ENCODE measurements around the gene D2HGDH.

D2HGDH gene

DNA sequence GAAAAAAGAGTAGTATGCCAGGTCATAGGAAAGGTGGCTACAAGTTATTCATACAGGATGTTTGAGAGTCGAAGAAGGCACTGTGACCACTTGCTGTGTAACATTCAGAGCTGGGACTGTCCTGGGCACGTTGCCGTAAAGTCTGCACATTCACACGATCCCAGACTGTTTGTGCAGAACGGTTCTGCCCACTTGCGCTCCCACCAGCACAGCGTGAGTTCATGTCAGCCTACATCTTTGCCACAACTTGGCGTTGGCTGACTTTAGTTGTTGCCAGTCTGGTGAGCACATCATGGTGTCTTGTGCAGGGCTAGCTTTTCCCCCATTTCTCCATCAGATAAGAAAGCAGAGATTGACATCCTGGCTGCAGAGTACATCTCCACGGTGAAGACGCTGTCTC lies 25.6 kb upstream of the D2HGDH start:
- TF ChIP-seq, protein P1, sequence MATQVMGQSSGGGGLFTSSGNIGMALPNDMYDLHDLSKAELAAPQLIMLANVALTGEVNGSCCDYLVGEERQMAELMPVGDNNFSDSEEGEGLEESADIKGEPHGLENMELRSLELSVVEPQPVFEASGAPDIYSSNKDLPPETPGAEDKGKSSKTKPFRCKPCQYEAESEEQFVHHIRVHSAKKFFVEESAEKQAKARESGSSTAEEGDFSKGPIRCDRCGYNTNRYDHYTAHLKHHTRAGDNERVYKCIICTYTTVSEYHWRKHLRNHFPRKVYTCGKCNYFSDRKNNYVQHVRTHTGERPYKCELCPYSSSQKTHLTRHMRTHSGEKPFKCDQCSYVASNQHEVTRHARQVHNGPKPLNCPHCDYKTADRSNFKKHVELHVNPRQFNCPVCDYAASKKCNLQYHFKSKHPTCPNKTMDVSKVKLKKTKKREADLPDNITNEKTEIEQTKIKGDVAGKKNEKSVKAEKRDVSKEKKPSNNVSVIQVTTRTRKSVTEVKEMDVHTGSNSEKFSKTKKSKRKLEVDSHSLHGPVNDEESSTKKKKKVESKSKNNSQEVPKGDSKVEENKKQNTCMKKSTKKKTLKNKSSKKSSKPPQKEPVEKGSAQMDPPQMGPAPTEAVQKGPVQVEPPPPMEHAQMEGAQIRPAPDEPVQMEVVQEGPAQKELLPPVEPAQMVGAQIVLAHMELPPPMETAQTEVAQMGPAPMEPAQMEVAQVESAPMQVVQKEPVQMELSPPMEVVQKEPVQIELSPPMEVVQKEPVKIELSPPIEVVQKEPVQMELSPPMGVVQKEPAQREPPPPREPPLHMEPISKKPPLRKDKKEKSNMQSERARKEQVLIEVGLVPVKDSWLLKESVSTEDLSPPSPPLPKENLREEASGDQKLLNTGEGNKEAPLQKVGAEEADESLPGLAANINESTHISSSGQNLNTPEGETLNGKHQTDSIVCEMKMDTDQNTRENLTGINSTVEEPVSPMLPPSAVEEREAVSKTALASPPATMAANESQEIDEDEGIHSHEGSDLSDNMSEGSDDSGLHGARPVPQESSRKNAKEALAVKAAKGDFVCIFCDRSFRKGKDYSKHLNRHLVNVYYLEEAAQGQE (IDR thresholded peaks at IDR 0.05; ENCODE audit: insufficient read depth in 1 of 2, low read depth in 2 of 2, low read length in 2 of 2), result no peak
- TF ChIP-seq FOXP2 (optimal IDR thresholded peaks at IDR 0.05; ENCODE audit: borderline replicate concordance, extremely low read depth, extremely low read length, insufficient read depth) (no peak), POLR2AphosphoS5 (IDR thresholded peaks at IDR 0.05; ENCODE audit: low read depth, low read length) (no peak), TAF1 (IDR thresholded peaks at IDR 0.05; ENCODE audit: borderline replicate concordance, insufficient read depth, low read length) (no peak), SIN3A (IDR thresholded peaks at IDR 0.05; ENCODE audit: borderline replicate concordance, insufficient read depth, low read length) (no peak)

DNA sequence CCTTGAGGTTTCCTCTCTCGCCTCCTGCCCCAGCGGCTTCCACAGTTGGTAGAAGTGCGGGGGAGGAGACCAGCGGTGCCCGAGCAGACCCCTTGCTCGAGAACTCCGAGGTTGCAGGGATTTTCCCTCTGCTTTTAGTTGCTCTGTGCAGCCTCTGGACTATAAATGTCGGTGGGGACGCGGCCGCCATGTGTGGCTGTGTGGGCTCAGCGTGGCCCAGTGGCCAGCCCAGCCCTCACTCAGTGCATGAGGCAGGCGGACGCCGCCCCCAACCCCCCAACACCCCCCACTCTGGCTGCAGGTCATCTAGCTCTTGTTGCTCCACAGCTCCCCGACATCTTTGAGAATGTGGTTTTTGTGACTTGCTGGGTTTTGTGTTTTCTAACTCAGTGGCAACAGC lies 15.3 kb upstream of the D2HGDH start:
- TF ChIP-seq TAF1 (IDR thresholded peaks at IDR 0.05; ENCODE audit: borderline replicate concordance, insufficient read depth, low read length) (no peak), POLR2AphosphoS5 (IDR thresholded peaks at IDR 0.05; ENCODE audit: low read depth, low read length) (no peak), SIN3A (IDR thresholded peaks at IDR 0.05; ENCODE audit: borderline replicate concordance, insufficient read depth, low read length) (no peak), FOXP2 (optimal IDR thresholded peaks at IDR 0.05; ENCODE audit: borderline replicate concordance, extremely low read depth, extremely low read length, insufficient read depth) (no peak)
- TF ChIP-seq, protein P1 (IDR thresholded peaks at IDR 0.05; ENCODE audit: insufficient read depth in 1 of 2, low read depth in 2 of 2, low read length in 2 of 2), result no peak

DNA sequence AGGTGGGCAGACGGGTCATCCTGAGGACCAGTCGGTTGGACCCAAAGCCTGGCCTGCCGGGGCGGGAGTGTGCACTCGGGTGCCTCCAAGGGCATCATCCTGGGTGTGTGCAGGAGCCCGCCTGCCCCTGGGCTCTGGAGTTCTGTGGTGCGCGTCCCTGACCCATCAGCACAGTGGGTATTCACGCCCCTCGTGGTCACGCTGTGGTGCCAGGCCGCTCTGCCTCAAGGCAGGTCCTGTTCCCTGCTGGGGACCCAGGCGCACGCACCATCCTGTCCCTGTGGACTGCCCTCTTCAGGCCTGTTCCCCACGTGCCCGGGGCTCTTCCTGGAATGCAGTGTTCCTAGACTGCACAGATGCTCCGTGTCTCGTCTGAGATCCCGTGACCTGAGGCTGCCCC lies 14.3 kb upstream of the D2HGDH start:
- no peak for TF ChIP-seq TAF1 (IDR thresholded peaks at IDR 0.05; ENCODE audit: borderline replicate concordance, insufficient read depth, low read length)
- TF ChIP-seq, protein P1 (IDR thresholded peaks at IDR 0.05; ENCODE audit: insufficient read depth in 1 of 2, low read depth in 2 of 2, low read length in 2 of 2), result no peak
- TF ChIP-seq FOXP2 (optimal IDR thresholded peaks at IDR 0.05; ENCODE audit: borderline replicate concordance, extremely low read depth, extremely low read length, insufficient read depth), result no peak
- TF ChIP-seq SIN3A (IDR thresholded peaks at IDR 0.05; ENCODE audit: borderline replicate concordance, insufficient read depth, low read length), result no peak

DNA sequence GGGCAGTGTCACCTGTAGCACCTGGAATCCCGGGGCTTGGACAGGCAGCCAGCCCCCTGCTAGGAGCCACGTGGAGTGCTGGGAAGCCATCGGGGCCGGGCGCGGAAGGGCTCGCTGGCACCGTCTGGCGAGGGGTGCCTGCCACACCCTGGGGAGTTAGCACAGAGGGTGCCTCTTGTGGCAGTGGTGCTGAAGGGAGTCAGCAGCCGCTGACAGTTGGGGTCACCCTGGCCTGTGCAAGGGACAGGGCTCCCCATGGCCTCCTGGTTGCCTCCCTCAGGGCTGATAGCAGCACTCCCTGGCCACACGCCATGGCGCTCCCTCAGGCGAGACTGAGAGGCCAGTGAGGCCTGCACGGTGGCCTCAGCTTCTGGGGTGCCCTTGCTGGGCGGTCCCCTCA lies 13.9 kb upstream of the D2HGDH start:
- no peak for TF ChIP-seq TAF1 (IDR thresholded peaks at IDR 0.05; ENCODE audit: borderline replicate concordance, insufficient read depth, low read length)
- TF ChIP-seq, protein P1 (IDR thresholded peaks at IDR 0.05; ENCODE audit: insufficient read depth in 1 of 2, low read depth in 2 of 2, low read length in 2 of 2), result no peak
- no peak for TF ChIP-seq SIN3A (IDR thresholded peaks at IDR 0.05; ENCODE audit: borderline replicate concordance, insufficient read depth, low read length)
- no peak for TF ChIP-seq FOXP2 (optimal IDR thresholded peaks at IDR 0.05; ENCODE audit: borderline replicate concordance, extremely low read depth, extremely low read length, insufficient read depth)
- no peak for TF ChIP-seq POLR2AphosphoS5 (IDR thresholded peaks at IDR 0.05; ENCODE audit: low read depth, low read length)

DNA sequence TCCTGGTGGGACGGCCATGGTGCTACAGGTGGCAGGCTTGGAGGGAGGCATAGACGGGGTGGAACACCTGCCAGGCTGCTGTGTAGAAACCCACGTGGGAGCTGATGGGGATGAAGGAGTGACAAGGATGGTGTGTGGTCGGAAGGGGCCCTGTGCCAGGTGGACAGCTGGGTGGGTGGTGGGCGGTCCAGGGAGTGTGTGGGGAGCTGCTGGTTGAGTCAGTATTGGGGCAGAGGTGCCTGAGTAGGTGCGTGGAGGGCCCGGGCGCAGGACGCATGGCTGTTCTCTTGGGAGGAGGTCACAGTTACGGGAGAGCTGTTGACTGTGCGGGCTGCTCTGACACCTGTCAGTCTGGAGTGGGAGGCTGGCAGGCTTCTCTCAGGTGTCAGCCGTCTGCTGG lies 12.6 kb upstream of the D2HGDH start:
- no peak for TF ChIP-seq SIN3A (IDR thresholded peaks at IDR 0.05; ENCODE audit: borderline replicate concordance, insufficient read depth, low read length)
- no peak for TF ChIP-seq POLR2AphosphoS5 (IDR thresholded peaks at IDR 0.05; ENCODE audit: low read depth, low read length)
- no peak for TF ChIP-seq FOXP2 (optimal IDR thresholded peaks at IDR 0.05; ENCODE audit: borderline replicate concordance, extremely low read depth, extremely low read length, insufficient read depth)
- TF ChIP-seq TAF1 (IDR thresholded peaks at IDR 0.05; ENCODE audit: borderline replicate concordance, insufficient read depth, low read length), result no peak
- TF ChIP-seq, protein P1 (IDR thresholded peaks at IDR 0.05; ENCODE audit: insufficient read depth in 1 of 2, low read depth in 2 of 2, low read length in 2 of 2), result no peak

Measured in PFSK-1 (cell line).